ENCODE measurements around the gene CCDC85C. TPM values are rescaled to one million over a fixed set of nuclear protein-coding genes. Genes with fewer than 3 reads are reported as not detected.

Gene CCDC85C
- total RNA-seq, 1 experiment from 2014 or later = 33.2 TPM

DNA sequence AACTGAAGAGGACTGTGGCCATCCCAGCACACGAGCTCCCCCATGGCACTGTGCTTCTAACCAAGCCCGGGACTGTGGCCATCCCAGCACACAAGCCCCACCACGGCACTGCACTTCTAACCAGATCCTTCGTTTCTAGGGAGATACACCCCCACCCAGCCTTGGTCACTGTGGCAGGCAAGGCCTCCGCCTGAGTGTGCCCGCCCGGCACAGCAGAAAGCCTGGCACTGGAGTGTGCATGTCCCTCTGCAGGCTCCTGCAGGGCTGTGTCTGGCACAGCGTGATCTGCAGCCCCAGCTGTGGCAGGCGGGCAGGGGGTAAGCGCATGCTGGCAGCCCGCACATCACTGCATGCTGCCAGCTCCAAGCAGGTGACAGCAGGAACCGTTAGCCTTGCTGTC, 49.8 kb downstream of the CCDC85C start:
- no peak overlapping the region for H3K4me3 Mint-ChIP-seq
- H3K14ac ChIP-seq (ENCODE audit: insufficient read depth, low read length) = no peak overlapping the region
- H3K9ac ChIP-seq (ENCODE audit: extremely low read depth, insufficient read length, low read length) = no peak overlapping the region
- H3K23ac ChIP-seq (ENCODE audit: insufficient read length, low read depth, low read length) = no peak overlapping the region
- TF ChIP-seq, protein P1, sequence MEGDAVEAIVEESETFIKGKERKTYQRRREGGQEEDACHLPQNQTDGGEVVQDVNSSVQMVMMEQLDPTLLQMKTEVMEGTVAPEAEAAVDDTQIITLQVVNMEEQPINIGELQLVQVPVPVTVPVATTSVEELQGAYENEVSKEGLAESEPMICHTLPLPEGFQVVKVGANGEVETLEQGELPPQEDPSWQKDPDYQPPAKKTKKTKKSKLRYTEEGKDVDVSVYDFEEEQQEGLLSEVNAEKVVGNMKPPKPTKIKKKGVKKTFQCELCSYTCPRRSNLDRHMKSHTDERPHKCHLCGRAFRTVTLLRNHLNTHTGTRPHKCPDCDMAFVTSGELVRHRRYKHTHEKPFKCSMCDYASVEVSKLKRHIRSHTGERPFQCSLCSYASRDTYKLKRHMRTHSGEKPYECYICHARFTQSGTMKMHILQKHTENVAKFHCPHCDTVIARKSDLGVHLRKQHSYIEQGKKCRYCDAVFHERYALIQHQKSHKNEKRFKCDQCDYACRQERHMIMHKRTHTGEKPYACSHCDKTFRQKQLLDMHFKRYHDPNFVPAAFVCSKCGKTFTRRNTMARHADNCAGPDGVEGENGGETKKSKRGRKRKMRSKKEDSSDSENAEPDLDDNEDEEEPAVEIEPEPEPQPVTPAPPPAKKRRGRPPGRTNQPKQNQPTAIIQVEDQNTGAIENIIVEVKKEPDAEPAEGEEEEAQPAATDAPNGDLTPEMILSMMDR (conservative IDR thresholded peaks at IDR 0.05) = no peak
- no peaks in the 10 kb centered on the region for H3K79me1 ChIP-seq (ENCODE audit: insufficient read depth, low read depth, low read length, poor library complexity, severe bottlenecking)
- H2AK5ac ChIP-seq (ENCODE audit: insufficient read length, low read length) = no peak overlapping the region
- no peak overlapping the region for H2BK12ac ChIP-seq (ENCODE audit: insufficient read length, low read depth, low read length)
- 0 out of 2 replicates have a peak, but pooled peaks cover 2% of the 10 kb centered on the region for H3K27me3 ChIP-seq (ENCODE audit: insufficient read depth, low read length)
- no peak overlapping the region for H3K4ac ChIP-seq (ENCODE audit: low read depth, low read length)
- no peak overlapping the region for H3T11ph ChIP-seq (ENCODE audit: low read length)
- H3K23me2 ChIP-seq (ENCODE audit: insufficient read length, low read depth, low read length, poor library complexity, severe bottlenecking) = no peaks in the 10 kb centered on the region
- no peak overlapping the region for H4K91ac ChIP-seq (ENCODE audit: insufficient read length, low read depth, low read length)
- H3K9me3 ChIP-seq (ENCODE audit: control insufficient read depth, low read depth, low read length) = no peaks in the 10 kb centered on the region
- H3K18ac ChIP-seq (ENCODE audit: insufficient read length, low read depth, low read length) = no peak overlapping the region
- DNase-seq = no peak
- H3K36me3 Mint-ChIP-seq (ENCODE audit: insufficient read depth in 1 of 3, low read depth in 3 of 3) = peaks cover 5 to 9% (median 7%) of the 10 kb centered on the region in 3 experiments; a peak in 6 of 7 replicates
- no peaks in the 10 kb centered on the region; the same call in 1 of the 2 replicates for H3K4me1 ChIP-seq (ENCODE audit: insufficient read depth, low read length)
- no peaks in the 10 kb centered on the region; the same call in 1 of the 2 replicates for H3K79me2 ChIP-seq (ENCODE audit: insufficient read depth, low read length)
- peak overlapping the region in 2 of 3 experiments; percentile 69 to 81; a peak in 2 of 7 replicates for H3K27ac Mint-ChIP-seq
- no peak overlapping the region for H3K4me2 ChIP-seq (ENCODE audit: insufficient read depth, insufficient read length, low read length)
- WGBS (ENCODE audit: extremely low coverage, insufficient read length, low lambda C conversion rate) = no CpG with 5 or more reads among the region's 12 CpGs
- H4K5ac ChIP-seq (ENCODE audit: insufficient read length, low read depth, low read length) = no peak overlapping the region
- no peak overlapping the region for H4K8ac ChIP-seq (replicated peaks; ENCODE audit: insufficient read length, low read depth, low read length)
- no peak overlapping the region for H2BK120ac ChIP-seq (ENCODE audit: low read depth, low read length, poor library complexity, severe bottlenecking)
- no peak overlapping the region for H2BK15ac ChIP-seq (ENCODE audit: low read depth, low read length)
- peaks cover 20 to 31% of the 10 kb centered on the region in 2 experiments for H3K4me1 Mint-ChIP-seq
- H3K27ac ChIP-seq (ENCODE audit: insufficient read length, low read depth, low read length) = no peak overlapping the region
- no peak overlapping the region for H2BK5ac ChIP-seq (ENCODE audit: insufficient read length, low read length)
- no peaks in the 10 kb centered on the region; the same call in 1 of the 2 replicates for H3K27me3 Mint-ChIP-seq (ENCODE audit: low read depth)
- H2BK20ac ChIP-seq (ENCODE audit: low read depth, low read length, poor library complexity, severe bottlenecking) = no peak overlapping the region
- peaks cover 0 to 6% of the 10 kb centered on the region in 2 experiments; a peak in 3 of 5 replicates for H3K9me3 Mint-ChIP-seq
- H4K20me1 ChIP-seq (ENCODE audit: control insufficient read depth, insufficient read depth, insufficient read length) = peaks cover 3% of the 10 kb centered on the region
- H3K56ac ChIP-seq (ENCODE audit: insufficient read length, low read depth, low read length) = no peak overlapping the region
- H2AFZ ChIP-seq (ENCODE audit: low read length) = no peak overlapping the region
